Ovary (tissue), 9 donors: ENCODE measurements around the gene ZFP36. TPM values are rescaled to one million over a fixed set of nuclear protein-coding genes. Genes with fewer than 3 reads are reported as not detected.

ENCODE experiments used
- DNase-seq, 5 donors: peaks; one replicate each; pipeline ENCODE4 v3.0.0-alpha.2; 2019 to 2020
- H3K27ac ChIP-seq, 2 donors: fragments of 200-600 bp; one replicate each; pipeline versions ENCODE4 v1.5.1 to v1.8.0; 2019 to 2022
- H3K27me3 ChIP-seq: fragments of 200-600 bp; one replicate; pipeline ENCODE4 v1.8.0; 2022
- H3K36me3 ChIP-seq: fragments of 200-600 bp; sonication (generic); one replicate; pipeline ENCODE4 v1.5.1; 2019
- H3K4me1 ChIP-seq: one replicate; pipeline ENCODE4 v1.8.1; 2013; ENCODE audit warnings: mild to moderate bottlenecking, moderate library complexity; ENCODE audit not compliant: insufficient read depth
- H3K4me3 ChIP-seq: fragments of 200-600 bp; sonication (generic); one replicate; pipeline ENCODE4 v1.5.1; 2017
- H3K9me3 ChIP-seq, 2 donors: fragments of 200-600 bp in 1 of 2; sonication (generic) in 1 of 2; one replicate each; pipeline versions ENCODE4 v1.5.1 to v1.8.1; 2013 to 2019; ENCODE audit warnings: mild to moderate bottlenecking in 1 of 2, moderate library complexity in 1 of 2
- EP300 ChIP-seq: sonication (generic); formaldehyde crosslinking; IDR thresholded peaks from one replicate; pipeline ENCODE4 v1.6.1; 2017; ENCODE audit warnings: antibody characterized with exemption
- POLR2A ChIP-seq: fragments of 450-650 bp; IDR thresholded peaks from one replicate; pipeline ENCODE4 v1.6.1; 2017; ENCODE audit warnings: antibody characterized with exemption, mild to moderate bottlenecking, moderate library complexity
- WGBS, 3 donors: extraction: QIAGEN DNeasy Blood & Tissue Kit in 1 of 3; methylation state at CpG; one replicate each; pipeline versions ENCODE4 v1.1.5 to v1.1.7; 2013 to 2017; 5-methylcytosine and 5-hydroxymethylcytosine counted together
- intact Hi-C, 4 donors: fragments of 100-400 bp; cut with DNase I; formaldehyde crosslinking; loops; one replicate each; pipeline versions ENCODE4 v1.11.0 to v1.15.1; 2022 to 2023
- polyA plus RNA-seq, 2 donors: library from polyadenylated mRNA; stranded (reverse); fragments of 200-250 nt in 1 of 2; fragments of 350-450 nt in 1 of 2; fragmentation: Illumina TruSeq in 1 of 2; extraction: RNeasy Lipid Tissue Mini Kit (QIAGEN cat#74804) in 1 of 2; gene quantifications; one replicate each; pipeline ENCODE4 v1.2.3, GENCODE V29; 2013 to 2014
- total RNA-seq, 7 donors: library from RNA; depleted of rRNA in 2 of 7; stranded (reverse); fragments of >200 nt in 2 of 7; fragmentation: NEBNext Ultra II Directional in 3 of 7; extraction: Animal tissue kit (Norgen Biotek cat#: 25700) in 3 of 7; gene quantifications; one replicate each; pipeline versions ENCODE4 v1.1.0 to v1.2.4, GENCODE V29; 2016 to 2023
- TF ChIP-seq, protein P1 (sequence below), 3 donors: fragments of 450-650 bp in 2 of 3; fragments of 200-600 bp in 1 of 3; IDR thresholded peaks; one replicate each; pipeline versions ENCODE4 v1.5.1 to v1.8.0; 2016 to 2022; ENCODE audit warnings: antibody characterized with exemption in 3 of 3, mild to moderate bottlenecking in 1 of 3
- donor health status: DM: no; HTN: no; CAD: no; lungs with moderate emphysema.
- donor health status: DM: no; HTN: no; CAD: no.
- donor health status: Bipolar disorder and iron deficiency.
- donor health status: DM: yes; HTN: yes; CAD: no.
- donor health status: DM: no; HTN: no; CAD: no.
- donor health status: DM: yes; HTN: yes; CAD: no.

Gene ZFP36
- total and polyA plus RNA-seq, 9 donors = 78.1 to 995 (median 196) TPM

GRCh38 chr19:39410017-39410830, 3.6 kb downstream of the ZFP36 start:
- peaks cover 16% of the 10 kb centered on the region for H3K4me1 ChIP-seq
- TF ChIP-seq EP300 (no peak), POLR2A (peak; percentile 32)
- TF ChIP-seq, protein P1, sequence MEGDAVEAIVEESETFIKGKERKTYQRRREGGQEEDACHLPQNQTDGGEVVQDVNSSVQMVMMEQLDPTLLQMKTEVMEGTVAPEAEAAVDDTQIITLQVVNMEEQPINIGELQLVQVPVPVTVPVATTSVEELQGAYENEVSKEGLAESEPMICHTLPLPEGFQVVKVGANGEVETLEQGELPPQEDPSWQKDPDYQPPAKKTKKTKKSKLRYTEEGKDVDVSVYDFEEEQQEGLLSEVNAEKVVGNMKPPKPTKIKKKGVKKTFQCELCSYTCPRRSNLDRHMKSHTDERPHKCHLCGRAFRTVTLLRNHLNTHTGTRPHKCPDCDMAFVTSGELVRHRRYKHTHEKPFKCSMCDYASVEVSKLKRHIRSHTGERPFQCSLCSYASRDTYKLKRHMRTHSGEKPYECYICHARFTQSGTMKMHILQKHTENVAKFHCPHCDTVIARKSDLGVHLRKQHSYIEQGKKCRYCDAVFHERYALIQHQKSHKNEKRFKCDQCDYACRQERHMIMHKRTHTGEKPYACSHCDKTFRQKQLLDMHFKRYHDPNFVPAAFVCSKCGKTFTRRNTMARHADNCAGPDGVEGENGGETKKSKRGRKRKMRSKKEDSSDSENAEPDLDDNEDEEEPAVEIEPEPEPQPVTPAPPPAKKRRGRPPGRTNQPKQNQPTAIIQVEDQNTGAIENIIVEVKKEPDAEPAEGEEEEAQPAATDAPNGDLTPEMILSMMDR (IDR thresholded peaks at IDR 0.05) = peak in 1 of 3 donors; percentile 25
- H3K27me3 ChIP-seq = no peaks in the 10 kb centered on the region
- peak overlapping the region; percentile 87 to 98 for H3K27ac ChIP-seq
- intact Hi-C loops = no loop called here
- H3K9me3 ChIP-seq = no peaks in the 10 kb centered on the region
- H3K36me3 ChIP-seq = no peaks in the 10 kb centered on the region
- 2% methylated on average over 35 of the region's 35 CpGs for WGBS, 3 donors
- peak overlapping the region; percentile 97 for H3K4me3 ChIP-seq
- DNase-seq = peak; percentile 83 to 93 (median 89)

- Histone ChIP-seq H3K4me3 (peak overlapping the region; percentile 97), H3K4me1 (peaks cover 21% of the 10 kb centered on the region), H3K27me3 (no peaks in the 10 kb centered on the region), H3K9me3 (no peaks in the 10 kb centered on the region), H3K27ac (peak overlapping the region; percentile 87 to 98), H3K36me3 (no peaks in the 10 kb centered on the region)
- intact Hi-C loops = no loop called here
- DNase-seq = no peak
- TF ChIP-seq EP300 (no peak), POLR2A (no peak)
- TF ChIP-seq, protein P1 (IDR thresholded peaks at IDR 0.05) = no peak
- 39 to 57% (median 42%) methylated on average over 1 of the region's 1 CpG for WGBS, 3 donors
Measured at GRCh38 chr19:39410831-39411080, 4.1 kb downstream of the ZFP36 start.

DNA sequence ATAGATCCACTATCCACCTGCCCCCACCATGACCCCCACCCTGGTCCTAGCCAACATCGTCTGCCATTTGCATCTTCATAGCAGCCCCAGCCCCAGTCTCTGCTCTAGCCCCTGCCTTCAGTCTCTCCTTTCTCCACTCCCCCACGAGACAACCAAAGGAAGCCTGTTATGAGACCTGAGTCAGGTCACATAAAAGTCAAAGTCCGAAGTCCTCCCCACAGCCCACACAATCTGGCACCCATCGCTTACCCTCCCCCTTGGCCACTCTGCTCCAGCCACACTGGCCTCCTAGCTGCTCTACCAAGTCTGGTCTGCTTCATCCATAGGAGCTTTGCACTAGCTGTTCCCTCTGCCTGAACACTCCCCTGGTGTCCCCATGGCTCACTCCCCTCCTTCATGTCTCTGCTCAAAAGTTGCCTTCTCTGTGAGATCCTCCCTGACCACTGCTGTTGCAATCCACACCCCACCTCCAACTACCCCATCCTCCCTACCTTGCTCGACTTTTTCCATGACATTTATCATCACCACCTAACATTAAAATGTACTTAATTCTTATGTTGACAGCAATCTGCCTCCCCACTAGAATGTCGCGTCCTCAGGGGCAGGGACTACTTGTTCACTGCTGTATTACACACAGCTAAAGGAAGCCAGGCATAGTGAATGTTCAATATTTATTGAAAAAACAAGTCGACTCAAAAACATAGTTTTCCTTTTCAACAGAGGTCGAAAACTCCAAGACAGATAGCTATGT, 4.6 kb downstream of the ZFP36 start:
- no peak for TF ChIP-seq EP300
- peak; percentile 61 for TF ChIP-seq POLR2A
- TF ChIP-seq, protein P1 (IDR thresholded peaks at IDR 0.05) = peak in 1 of 3 donors; percentile 8
- no peaks in the 10 kb centered on the region for H3K27me3 ChIP-seq
- H3K9me3 ChIP-seq = no peaks in the 10 kb centered on the region
- 10 to 12% (median 11%) methylated on average over 9 of the region's 9 CpGs for WGBS, 3 donors
- peak overlapping the region; percentile 97 for H3K4me3 ChIP-seq
- peak in 3 of 5 donors; percentile 65 to 78 (median 65) for DNase-seq
- H3K4me1 ChIP-seq = peaks cover 24% of the 10 kb centered on the region
- H3K27ac ChIP-seq = peak overlapping the region; percentile 87 to 98
- no peaks in the 10 kb centered on the region for H3K36me3 ChIP-seq
- intact Hi-C loops = no loop called here

DNA sequence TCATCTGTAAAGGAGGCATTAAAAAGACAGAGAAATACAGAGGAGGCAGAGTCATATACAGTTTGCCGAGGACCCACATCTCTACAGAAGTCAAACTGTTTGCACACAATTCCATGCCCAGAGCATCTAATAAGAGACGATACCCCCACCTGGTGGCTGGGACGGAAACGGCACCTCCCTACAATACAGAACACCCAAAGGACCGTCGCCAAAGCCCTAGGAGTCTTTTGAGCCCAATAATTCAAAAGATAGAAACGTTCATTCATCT, 5.1 kb downstream of the ZFP36 start:
- H3K4me3 ChIP-seq = no peak overlapping the region
- no peaks in the 10 kb centered on the region for H3K9me3 ChIP-seq
- H3K27me3 ChIP-seq = no peaks in the 10 kb centered on the region
- intact Hi-C loops = loop anchor here in 2 of 4 donors (2.0 kb wide), 2 partner anchors 15 to 33 kb away; partner anchors contain the start of gene SUPT5H (in 1 of the 2)
- TF ChIP-seq POLR2A = no peak
- TF ChIP-seq, protein P1 (IDR thresholded peaks at IDR 0.05) = peak; percentile 39 to 94 (median 92)
- peaks cover 24% of the 10 kb centered on the region for H3K4me1 ChIP-seq
- WGBS, 3 donors = 0 to 2% (median 1%) methylated on average over 7 of the region's 7 CpGs
- no peaks in the 10 kb centered on the region for H3K36me3 ChIP-seq
- peak overlapping the region; percentile 87 to 98 for H3K27ac ChIP-seq
- peak; percentile 82 to 92 (median 88) for DNase-seq
